ENCODE data around the gene RBMS2. TPM values are rescaled to one million over a fixed set of nuclear protein-coding genes. Genes with fewer than 3 reads are reported as not detected.
A peak's percentile ranks its signal among the peaks of the same experiment; 100 is the strongest.

RBMS2 gene
- total and polyA plus RNA-seq, 9 of the 15 experiments (the other 6 are each of a cell fraction or from before 2014, with no cell fraction given), result 0.08 to 10.5 (median 0.31) TPM

DNA sequence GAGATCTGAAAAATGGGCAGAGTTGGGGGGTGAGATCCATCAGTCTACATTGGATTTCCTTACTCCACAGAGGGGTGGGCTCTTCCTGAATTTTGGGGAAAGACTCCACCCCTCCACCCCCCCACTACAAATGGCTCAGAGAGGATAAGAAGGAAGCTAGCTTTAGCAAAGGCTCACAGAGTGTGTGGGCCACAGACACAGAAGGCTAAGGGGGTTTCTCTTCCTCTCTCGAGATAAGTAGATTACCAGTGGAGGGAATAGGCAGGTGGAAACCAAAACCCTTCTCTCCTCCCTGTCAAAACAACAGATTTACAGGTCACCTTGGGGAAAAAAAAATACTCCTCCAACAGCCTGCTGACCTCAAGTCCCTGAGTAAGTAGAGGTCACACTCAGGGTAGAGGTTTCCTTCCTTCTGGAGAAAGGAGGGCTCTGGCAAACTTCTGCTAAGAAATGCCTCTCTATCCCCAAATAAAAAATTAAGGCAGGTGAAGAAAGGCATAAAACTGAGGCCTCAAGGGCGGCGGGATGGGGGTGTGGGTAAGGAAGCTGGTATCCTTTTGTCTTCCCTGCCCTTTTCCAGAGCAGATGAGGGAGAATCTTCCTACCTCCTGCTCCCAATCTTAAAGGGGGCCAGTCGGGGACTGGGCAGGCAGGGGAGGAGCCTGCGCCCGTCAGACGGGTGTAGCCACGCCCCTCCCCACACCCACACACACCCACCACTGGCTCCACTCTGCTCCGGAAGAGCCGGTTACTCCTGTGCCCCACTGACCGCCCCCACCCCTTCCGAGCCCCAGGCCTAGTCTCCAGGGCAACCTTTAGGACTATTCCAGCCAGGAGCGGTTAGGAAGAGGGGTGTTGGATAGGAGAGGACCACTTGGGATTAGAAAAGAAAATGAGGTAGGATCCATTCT lies 110.4 kb downstream of the RBMS2 start (continued):
- TF ChIP-seq KDM4B (IDR thresholded peaks at IDR 0.05; ENCODE audit: borderline replicate concordance in 2 of 2, low read depth in 1 of 2) (no peak), XRCC3 (IDR thresholded peaks at IDR 0.05) (no peak), GTF2A2 (tag; IDR thresholded peaks at IDR 0.05) (no peak), SMC3 (conservative IDR thresholded peaks at IDR 0.05; ENCODE audit: insufficient read depth, low read depth, low read length) (no peak), E2F3 (CRISPR knock-in tag; IDR thresholded peaks at IDR 0.05) (no peak), RFX5 (IDR thresholded peaks at IDR 0.05; ENCODE audit: low read depth, low read length) (no peak), ZNF785 (CRISPR knock-in tag; IDR thresholded peaks at IDR 0.05) (no peak), TBP (optimal IDR thresholded peaks at IDR 0.05; ENCODE audit: low read depth, low read length) (no peak), RAD21 (CRISPR knock-in tag; conservative IDR thresholded peaks at IDR 0.05 in 1 of 2, IDR thresholded peaks at IDR 0.05 in 1 of 2) (no peak), ETV1 (tag; conservative IDR thresholded peaks at IDR 0.05; ENCODE audit: low read depth) (peak; percentile 37; the same call in 1 of the 2 replicates), ZNF445 (CRISPR knock-in tag; IDR thresholded peaks at IDR 0.05; ENCODE audit: low read depth) (no peak), FIP1L1 (IDR thresholded peaks at IDR 0.05; ENCODE audit: low read depth, low read length, poor library complexity, severe bottlenecking) (no peak), RBM25 (IDR thresholded peaks at IDR 0.05; ENCODE audit: low read depth, low read length, severe bottlenecking) (no peak), TEAD1 (CRISPR knock-in tag; IDR thresholded peaks at IDR 0.05) (no peak), SNRNP70 (optimal IDR thresholded peaks at IDR 0.05; ENCODE audit: low read depth, low read length) (no peak), RBM14 (IDR thresholded peaks at IDR 0.05; ENCODE audit: borderline replicate concordance, insufficient read depth, low read depth, low read length) (no peak), ZC3H4 (CRISPR knock-in tag; IDR thresholded peaks at IDR 0.05; ENCODE audit: borderline replicate concordance) (no peak), NELFE (IDR thresholded peaks at IDR 0.05; ENCODE audit: insufficient read depth, insufficient read length) (no peak), ZNF263 (CRISPR knock-in tag; IDR thresholded peaks at IDR 0.05; ENCODE audit: borderline replicate concordance) (peak; percentile 44; the same call in 1 of the 2 replicates), ZKSCAN1 (IDR thresholded peaks at IDR 0.05; ENCODE audit: low read depth, low read length) (no peak), MAX (CRISPR knock-in tag; IDR thresholded peaks at IDR 0.05) (no peak), SNIP1 (IDR thresholded peaks at IDR 0.05; ENCODE audit: low read depth) (no peak)
- TF ChIP-seq, protein P1, sequence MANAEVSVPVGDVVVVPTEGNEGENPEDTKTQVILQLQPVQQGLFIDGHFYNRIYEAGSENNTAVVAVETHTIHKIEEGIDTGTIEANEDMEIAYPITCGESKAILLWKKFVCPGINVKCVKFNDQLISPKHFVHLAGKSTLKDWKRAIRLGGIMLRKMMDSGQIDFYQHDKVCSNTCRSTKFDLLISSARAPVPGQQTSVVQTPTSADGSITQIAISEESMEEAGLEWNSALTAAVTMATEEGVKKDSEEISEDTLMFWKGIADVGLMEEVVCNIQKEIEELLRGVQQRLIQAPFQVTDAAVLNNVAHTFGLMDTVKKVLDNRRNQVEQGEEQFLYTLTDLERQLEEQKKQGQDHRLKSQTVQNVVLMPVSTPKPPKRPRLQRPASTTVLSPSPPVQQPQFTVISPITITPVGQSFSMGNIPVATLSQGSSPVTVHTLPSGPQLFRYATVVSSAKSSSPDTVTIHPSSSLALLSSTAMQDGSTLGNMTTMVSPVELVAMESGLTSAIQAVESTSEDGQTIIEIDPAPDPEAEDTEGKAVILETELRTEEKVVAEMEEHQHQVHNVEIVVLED (CRISPR knock-in tag; IDR thresholded peaks at IDR 0.05), result no peak
- TF ChIP-seq, protein P2, sequence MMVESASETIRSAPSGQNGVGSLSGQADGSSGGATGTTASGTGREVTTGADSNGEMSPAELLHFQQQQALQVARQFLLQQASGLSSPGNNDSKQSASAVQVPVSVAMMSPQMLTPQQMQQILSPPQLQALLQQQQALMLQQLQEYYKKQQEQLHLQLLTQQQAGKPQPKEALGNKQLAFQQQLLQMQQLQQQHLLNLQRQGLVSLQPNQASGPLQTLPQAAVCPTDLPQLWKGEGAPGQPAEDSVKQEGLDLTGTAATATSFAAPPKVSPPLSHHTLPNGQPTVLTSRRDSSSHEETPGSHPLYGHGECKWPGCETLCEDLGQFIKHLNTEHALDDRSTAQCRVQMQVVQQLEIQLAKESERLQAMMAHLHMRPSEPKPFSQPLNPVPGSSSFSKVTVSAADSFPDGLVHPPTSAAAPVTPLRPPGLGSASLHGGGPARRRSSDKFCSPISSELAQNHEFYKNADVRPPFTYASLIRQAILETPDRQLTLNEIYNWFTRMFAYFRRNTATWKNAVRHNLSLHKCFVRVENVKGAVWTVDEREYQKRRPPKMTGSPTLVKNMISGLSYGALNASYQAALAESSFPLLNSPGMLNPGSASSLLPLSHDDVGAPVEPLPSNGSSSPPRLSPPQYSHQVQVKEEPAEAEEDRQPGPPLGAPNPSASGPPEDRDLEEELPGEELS (CRISPR knock-in tag; IDR thresholded peaks at IDR 0.05; ENCODE audit: borderline replicate concordance), result no peak

Data from K562 (cell line).